ENCODE measurements around the gene EPHB1.

DNA sequence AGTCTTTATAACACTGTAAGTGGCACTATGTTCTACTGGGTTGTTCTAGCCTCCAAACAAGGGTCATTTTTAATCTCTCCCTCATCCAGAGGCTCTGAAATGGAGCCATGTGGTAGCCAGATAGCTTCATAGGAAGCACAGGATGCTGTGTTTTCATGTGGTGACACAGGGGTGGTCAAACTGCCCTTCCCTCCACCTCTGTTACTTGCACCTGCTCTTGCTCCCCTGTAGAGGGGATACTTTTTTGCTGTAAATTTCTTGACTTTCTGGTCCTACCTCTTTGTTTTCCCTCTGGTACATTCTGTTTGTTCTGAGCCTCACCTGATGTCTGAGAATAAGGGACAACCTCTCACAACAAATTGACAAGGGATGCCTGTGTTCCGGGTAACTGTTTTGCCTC is 76.8 kb downstream of the EPHB1 start:
- TF ChIP-seq, protein P1, sequence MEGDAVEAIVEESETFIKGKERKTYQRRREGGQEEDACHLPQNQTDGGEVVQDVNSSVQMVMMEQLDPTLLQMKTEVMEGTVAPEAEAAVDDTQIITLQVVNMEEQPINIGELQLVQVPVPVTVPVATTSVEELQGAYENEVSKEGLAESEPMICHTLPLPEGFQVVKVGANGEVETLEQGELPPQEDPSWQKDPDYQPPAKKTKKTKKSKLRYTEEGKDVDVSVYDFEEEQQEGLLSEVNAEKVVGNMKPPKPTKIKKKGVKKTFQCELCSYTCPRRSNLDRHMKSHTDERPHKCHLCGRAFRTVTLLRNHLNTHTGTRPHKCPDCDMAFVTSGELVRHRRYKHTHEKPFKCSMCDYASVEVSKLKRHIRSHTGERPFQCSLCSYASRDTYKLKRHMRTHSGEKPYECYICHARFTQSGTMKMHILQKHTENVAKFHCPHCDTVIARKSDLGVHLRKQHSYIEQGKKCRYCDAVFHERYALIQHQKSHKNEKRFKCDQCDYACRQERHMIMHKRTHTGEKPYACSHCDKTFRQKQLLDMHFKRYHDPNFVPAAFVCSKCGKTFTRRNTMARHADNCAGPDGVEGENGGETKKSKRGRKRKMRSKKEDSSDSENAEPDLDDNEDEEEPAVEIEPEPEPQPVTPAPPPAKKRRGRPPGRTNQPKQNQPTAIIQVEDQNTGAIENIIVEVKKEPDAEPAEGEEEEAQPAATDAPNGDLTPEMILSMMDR (IDR thresholded peaks at IDR 0.05) = no peak
- no peak for TF ChIP-seq POLR2A (IDR thresholded peaks at IDR 0.05)
- no peak for TF ChIP-seq POLR2AphosphoS5 (IDR thresholded peaks at IDR 0.05)
